Measurements from ENCODE around the gene CDC25C. TPM values are rescaled to one million over a fixed set of nuclear protein-coding genes. Genes with fewer than 3 reads are reported as not detected.
"Not testable (repeated sequence)": the region's sequence is repeated elsewhere in the genome, so short reads cannot be mapped to it uniquely, and the experiment has no call there.

CDC25C gene
- total RNA-seq, 2 experiments from 2014 or later = not detected

- CTCF ChIA-PET = no interaction called here
Measured at GRCh38 chr5:138257583-138257982, 74.0 kb downstream of the CDC25C start.

GRCh38 chr5:138252944-138253343, 78.7 kb downstream of the CDC25C start:
- no peak for TF ChIP-seq CTCF (IDR thresholded peaks at IDR 0.05)
- Histone ChIP-seq H3K4me3 (ENCODE audit: low read length) (no peak overlapping the region), H3K27ac (ENCODE audit: low read depth in 1 of 2, low read length in 2 of 2) (no peak overlapping the region), H3K4me1 (ENCODE audit: insufficient read depth, low read length) (no peaks in the 10 kb centered on the region), H3K27me3 (ENCODE audit: control insufficient read depth in 1 of 2, insufficient read depth in 2 of 2, low read length in 2 of 2) (no peaks in the 10 kb centered on the region), H3K36me3 (ENCODE audit: insufficient read depth, low read length) (no peaks in the 10 kb centered on the region), H3K9me3 (ENCODE audit: control insufficient read depth in 1 of 2, insufficient read depth in 1 of 2, low read length in 2 of 2) (no peaks in the 10 kb centered on the region)
- no peak overlapping the region for H3K4me3 Mint-ChIP-seq
- intact Hi-C loops (cut with DNase I, micrococcal nuclease) = no loop called here
- ChIA-PET CTCF (no interaction called here), POLR2A (no interaction called here)
- no peaks in the 10 kb centered on the region for H3K27me3 Mint-ChIP-seq
- DNase-seq (no peak), ATAC-seq (ENCODE audit: poor library complexity) (no peak)
- H3K36me3 Mint-ChIP-seq (ENCODE audit: low read depth) = no peaks in the 10 kb centered on the region
- H3K9me3 Mint-ChIP-seq = no peaks in the 10 kb centered on the region
- no peaks in the 10 kb centered on the region for H3K4me1 Mint-ChIP-seq (ENCODE audit: low read depth)
- H3K27ac Mint-ChIP-seq = no peak overlapping the region

More at GRCh38 chr5:138257583-138257982, 74.0 kb downstream of the CDC25C start:
- intact Hi-C loops (cut with DNase I, micrococcal nuclease) = no loop called here
- H3K27me3 ChIP-seq (ENCODE audit: control insufficient read depth in 1 of 2, insufficient read depth in 2 of 2, low read length in 2 of 2) = no peaks in the 10 kb centered on the region
- Mint-ChIP-seq H3K4me3 (no peak overlapping the region), H3K36me3 (ENCODE audit: low read depth) (no peaks in the 10 kb centered on the region), H3K27me3 (no peaks in the 10 kb centered on the region), H3K4me1 (ENCODE audit: low read depth) (no peaks in the 10 kb centered on the region), H3K9me3 (no peaks in the 10 kb centered on the region), H3K27ac (no peak overlapping the region)
- no peak overlapping the region for H3K4me3 ChIP-seq (ENCODE audit: low read length)
- TF ChIP-seq CTCF (IDR thresholded peaks at IDR 0.05) = no peak
- H3K9me3 ChIP-seq (ENCODE audit: control insufficient read depth in 1 of 2, insufficient read depth in 1 of 2, low read length in 2 of 2) = no peaks in the 10 kb centered on the region
- POLR2A ChIA-PET = no interaction called here
- ATAC-seq (ENCODE audit: poor library complexity) = no peak
- no peaks in the 10 kb centered on the region for H3K4me1 ChIP-seq (ENCODE audit: insufficient read depth, low read length)
- H3K36me3 ChIP-seq (ENCODE audit: insufficient read depth, low read length) = no peaks in the 10 kb centered on the region
- no peak for DNase-seq
- H3K27ac ChIP-seq (ENCODE audit: low read depth in 1 of 2, low read length in 2 of 2) = no peak overlapping the region

GRCh38 chr5:138247800-138248199, 83.8 kb downstream of the CDC25C start:
- ATAC-seq (ENCODE audit: poor library complexity); POLR2A ChIA-PET; H3K4me1 Mint-ChIP-seq (ENCODE audit: low read depth); H3K9me3 ChIP-seq (ENCODE audit: control insufficient read depth in 1 of 2, insufficient read depth in 1 of 2, low read length in 2 of 2); H3K4me3 Mint-ChIP-seq; DNase-seq; H3K27me3 ChIP-seq (ENCODE audit: control insufficient read depth in 1 of 2, insufficient read depth in 2 of 2, low read length in 2 of 2); H3K36me3 Mint-ChIP-seq (ENCODE audit: low read depth); H3K27ac Mint-ChIP-seq; CTCF ChIA-PET; H3K36me3 ChIP-seq (ENCODE audit: insufficient read depth, low read length); H3K27ac ChIP-seq (ENCODE audit: low read depth in 1 of 2, low read length in 2 of 2); H3K9me3 Mint-ChIP-seq; intact Hi-C loops (cut with DNase I, micrococcal nuclease); H3K4me3 ChIP-seq (ENCODE audit: low read length); H3K4me1 ChIP-seq (ENCODE audit: insufficient read depth, low read length): not testable (repeated sequence)
- H3K27me3 Mint-ChIP-seq = peaks cover 26% of the 10 kb centered on the region

- Mint-ChIP-seq H3K27me3 (peaks cover 34% of the 10 kb centered on the region), H3K4me3 (no peak overlapping the region), H3K4me1 (ENCODE audit: low read depth) (peaks cover 3% of the 10 kb centered on the region), H3K36me3 (ENCODE audit: low read depth) (no peaks in the 10 kb centered on the region), H3K27ac (no peak overlapping the region), H3K9me3 (no peaks in the 10 kb centered on the region)
- TF ChIP-seq CTCF (IDR thresholded peaks at IDR 0.05) = no peak
- Histone ChIP-seq H3K36me3 (ENCODE audit: insufficient read depth, low read length) (no peaks in the 10 kb centered on the region), H3K4me1 (ENCODE audit: insufficient read depth, low read length) (peaks cover 6% of the 10 kb centered on the region), H3K4me3 (ENCODE audit: low read length) (no peak overlapping the region), H3K27ac (ENCODE audit: low read depth in 1 of 2, low read length in 2 of 2) (no peak overlapping the region), H3K27me3 (ENCODE audit: control insufficient read depth in 1 of 2, insufficient read depth in 2 of 2, low read length in 2 of 2) (peaks cover 11 to 16% of the 10 kb centered on the region in 2 experiments), H3K9me3 (ENCODE audit: control insufficient read depth in 1 of 2, insufficient read depth in 1 of 2, low read length in 2 of 2) (no peaks in the 10 kb centered on the region)
- intact Hi-C loops (cut with DNase I, micrococcal nuclease) = no loop called here
- no peak for ATAC-seq (ENCODE audit: poor library complexity)
- ChIA-PET POLR2A (no interaction called here), CTCF (no interaction called here)
- no peak for DNase-seq
Measured at GRCh38 chr5:138246822-138247221, 84.8 kb downstream of the CDC25C start.
